HG02678 (cell line): ENCODE data around the gene ADH5.
"Not testable (repeated sequence)": the region's sequence is repeated elsewhere in the genome, so short reads cannot be mapped to it uniquely, and the experiment has no call there.

ENCODE experiments used
- ATAC-seq: cut with Tn5 transposase; IDR thresholded peaks from one replicate; pipeline ENCODE4 v1.9.1; 2021; ENCODE audit warnings: mild to moderate bottlenecking, moderate library complexity; ENCODE audit not compliant: unreplicated experiment

Gene ADH5

DNA sequence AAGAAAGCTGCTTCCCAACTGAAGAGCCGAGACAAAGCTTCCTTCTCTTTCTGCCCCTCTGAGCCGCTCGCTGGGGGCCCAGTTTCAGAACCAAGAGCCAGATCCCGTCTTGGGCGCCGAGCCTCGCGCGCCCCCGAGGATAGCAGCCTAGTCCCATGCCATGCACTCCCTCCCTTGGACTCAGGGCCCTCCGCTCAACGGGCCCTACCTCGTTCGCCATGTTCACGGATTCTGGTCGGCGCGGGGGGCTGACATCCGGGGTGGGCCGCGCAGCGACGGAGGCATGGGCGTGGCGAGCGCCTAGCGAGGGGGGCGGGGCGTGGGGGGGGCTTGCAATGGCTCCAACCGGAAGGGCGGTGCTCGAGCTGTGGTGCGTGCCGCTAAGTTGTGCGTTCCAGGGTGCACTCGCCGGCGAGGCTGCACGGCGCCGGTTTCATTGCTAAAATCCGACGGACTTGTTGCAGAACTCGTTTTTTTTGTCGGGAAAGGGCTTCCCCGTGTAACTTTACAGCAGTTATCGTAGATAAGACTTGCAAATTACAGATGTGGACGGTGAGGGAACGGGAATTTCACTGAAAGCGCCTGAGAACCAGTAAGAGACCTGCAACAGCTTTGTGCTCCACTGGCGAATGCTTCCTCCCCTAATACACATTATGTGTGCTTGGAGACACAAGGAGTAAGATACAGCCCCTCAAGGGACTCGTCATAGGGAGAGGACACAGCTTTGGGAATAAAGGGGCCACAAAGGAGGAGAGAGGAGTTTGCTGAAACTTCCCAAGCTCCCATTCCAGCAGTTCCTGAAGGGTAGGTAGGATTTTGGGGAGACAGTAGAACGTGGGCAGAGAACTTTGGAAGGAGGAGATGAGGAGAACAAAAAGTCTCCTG lies at the start of gene ADH5:
TSS of gene ADH5 (minus strand) at position 308 of the 885 bp plus-strand sequence. CDS start at position 220, 88 bp downstream.
- ATAC-seq: peak; percentile 91

DNA sequence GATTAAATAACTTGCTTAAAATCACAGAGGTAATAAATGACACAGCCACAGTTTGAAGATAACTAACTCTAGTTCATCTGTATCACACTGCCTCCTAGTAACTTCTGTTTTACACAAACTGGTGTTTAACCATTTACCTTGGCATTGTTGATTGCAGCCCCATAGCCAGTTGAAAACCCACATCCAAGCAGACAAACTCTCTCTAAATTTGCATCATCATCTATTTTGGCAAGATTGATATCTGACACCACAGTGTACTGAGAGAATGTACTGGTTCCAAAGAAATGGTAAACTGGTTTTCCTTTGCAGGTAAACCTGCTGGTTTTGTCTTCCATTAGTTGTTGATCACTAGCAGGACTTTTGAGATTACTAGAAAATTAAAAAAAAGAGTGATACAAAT lies 47.7 kb upstream of the ADH5 start:
- ATAC-seq: no peak

DNA sequence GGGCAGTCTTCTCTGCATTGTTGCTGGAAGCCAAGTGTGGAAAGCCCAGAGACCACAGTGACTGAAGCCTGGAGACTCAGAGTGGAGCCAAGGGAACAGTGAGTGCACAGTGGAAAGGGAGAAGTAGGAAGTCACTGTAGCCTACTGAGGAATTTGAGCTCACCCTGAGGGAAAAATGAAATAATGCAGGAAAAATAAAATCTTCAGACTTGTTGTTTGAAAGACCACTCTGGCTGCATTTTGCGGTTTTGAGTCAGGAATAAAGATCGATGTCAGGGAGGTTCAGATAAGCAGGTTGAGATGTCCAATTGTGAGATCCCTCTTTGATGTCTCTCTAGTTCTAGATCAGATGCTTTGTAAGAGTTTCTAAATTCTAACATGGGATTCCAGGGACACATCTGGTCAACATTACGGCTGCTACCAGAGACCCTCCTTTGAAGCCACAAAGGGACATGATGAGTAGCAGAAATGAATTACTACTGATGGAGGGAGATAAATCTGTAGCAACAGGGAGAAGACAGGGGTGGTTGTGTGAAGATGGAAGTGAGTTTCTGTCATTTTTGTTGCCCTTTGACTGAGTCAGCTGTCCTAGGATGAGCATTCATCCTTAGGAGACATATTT lies 47.1 kb upstream of the ADH5 start:
- ATAC-seq: no peak

DNA sequence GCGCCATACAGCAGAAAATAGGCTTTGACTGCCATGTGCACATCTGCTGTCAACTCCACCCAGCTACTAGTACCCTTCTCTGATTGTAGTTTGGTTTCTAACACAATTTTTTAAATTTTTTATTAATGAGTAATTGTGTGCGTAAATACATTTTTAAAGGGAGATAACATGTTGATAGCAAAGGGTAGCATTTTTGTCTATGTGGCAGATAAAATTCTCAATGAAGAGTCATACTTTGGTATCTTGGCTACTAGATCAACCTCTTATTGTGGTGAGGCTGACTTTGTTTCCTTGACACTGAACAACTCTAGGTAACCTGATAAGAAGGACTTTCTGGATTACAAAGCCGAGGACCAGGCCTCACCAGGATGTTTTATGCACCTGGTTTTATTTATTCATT lies 46.0 kb upstream of the ADH5 start:
- no peak for ATAC-seq

DNA sequence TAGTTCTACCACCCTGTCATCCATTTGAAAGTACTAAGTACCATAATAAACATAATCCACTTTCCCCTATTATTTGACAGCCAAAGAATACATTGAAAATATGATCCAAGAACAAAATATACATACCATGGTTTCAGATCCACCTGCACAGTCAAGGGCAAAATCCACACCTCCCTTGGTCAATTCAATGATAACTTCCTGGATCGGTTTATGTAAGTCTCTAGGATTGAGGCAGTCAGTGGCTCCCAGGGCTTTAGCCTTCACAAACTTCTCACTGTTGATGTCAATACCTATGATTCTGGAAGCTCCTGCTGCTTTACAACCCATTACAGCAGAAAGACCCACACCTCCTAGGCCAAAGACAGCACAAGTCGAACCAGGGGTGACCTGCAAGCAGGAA lies 42.8 kb upstream of the ADH5 start:
- ATAC-seq: no peak

DNA sequence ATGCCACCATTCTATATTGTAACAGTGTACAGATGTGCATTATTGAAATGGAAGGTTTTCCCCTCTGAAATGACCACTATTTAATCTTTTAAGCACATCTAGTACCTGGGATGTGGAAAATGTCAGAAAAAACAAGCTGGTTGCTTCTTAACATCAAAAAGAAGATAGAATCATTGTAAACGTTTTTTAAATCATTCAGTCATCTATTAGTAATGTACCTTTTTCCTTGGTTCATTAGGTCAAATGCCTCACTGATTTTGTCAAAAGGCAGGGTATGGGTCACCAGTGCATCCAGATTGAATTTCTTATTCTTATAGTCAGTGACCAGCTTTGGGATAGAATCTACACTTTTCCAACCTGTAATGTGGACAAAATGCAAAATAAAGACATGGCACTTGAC lies 37.8 kb upstream of the ADH5 start:
- ATAC-seq: no peak

DNA sequence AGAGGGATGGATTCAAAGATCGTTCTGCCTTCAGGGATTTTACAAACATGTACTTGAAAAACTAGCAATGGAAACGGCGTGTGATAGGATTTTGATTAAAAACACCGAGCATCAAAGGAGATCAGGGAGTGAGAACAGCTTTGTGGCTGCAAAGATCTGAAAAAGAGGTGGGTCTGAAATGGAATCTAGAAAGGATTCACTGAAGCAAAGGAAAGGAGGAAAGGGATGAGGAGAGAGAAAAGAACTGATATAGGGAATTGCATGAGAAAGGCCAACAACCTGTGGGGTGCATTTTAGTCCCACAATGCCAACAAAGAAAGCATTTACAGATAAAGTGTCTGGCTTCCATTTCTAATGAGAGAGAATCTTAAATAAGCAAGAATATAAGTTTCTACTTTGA lies 32.4 kb upstream of the ADH5 start:
- no peak for ATAC-seq

DNA sequence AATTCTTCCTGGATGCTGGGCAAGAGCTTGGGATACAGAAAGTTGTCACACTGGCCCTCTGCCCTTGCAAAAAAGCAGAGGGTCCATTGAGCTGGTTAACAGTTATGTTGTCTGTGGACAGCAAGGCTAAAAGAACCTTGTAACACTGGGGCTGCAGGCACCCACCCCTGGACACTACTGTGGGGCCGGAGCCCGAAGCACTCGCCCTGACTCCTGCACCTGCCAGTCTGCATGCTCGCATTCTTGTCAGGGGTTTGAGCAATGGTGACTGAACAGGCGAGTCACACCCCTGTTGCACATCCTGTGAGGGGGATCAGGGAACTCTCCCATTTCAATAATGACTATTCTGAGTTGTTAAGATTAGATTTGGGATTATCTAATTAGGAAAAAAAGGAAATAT lies 31.9 kb upstream of the ADH5 start:
- no peak for ATAC-seq

DNA sequence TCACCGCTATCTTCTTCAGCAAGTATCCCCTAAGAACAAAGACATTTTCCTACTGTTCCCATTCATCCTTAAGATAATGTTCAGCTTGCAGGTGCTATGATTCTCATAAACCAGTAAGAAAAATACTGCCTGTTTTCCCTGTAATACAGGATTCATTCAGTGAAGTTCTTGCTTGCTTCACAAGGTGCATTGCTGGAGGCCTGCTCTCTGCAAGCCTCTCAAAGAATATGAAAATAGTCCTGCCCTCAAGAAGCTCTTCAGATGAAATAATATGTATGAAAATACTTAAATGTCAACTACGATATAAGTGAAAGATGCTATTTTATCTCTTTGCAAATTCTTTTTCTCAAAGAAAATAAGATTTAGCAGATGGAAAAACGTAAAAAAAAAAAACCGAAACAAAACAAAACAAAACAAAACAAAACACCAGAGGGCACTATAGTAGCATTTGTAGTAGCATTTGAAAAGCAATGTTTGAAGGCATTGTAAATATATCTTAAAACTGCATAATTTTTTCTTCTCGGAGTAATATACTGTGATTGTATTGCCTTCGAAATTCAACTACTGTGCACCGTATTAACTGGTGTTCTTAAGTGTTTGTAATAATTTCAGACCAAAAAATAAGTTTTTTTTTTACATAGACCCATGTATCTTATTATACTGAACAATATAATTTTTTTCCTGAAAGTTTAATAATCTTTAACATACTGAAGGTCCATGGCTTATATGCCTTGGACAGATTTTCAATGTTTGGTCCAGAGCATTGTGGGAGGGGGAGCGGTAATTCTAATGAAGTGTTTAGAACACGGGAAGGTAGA lies 29.5 kb upstream of the ADH5 start:
- ATAC-seq: no peak

DNA sequence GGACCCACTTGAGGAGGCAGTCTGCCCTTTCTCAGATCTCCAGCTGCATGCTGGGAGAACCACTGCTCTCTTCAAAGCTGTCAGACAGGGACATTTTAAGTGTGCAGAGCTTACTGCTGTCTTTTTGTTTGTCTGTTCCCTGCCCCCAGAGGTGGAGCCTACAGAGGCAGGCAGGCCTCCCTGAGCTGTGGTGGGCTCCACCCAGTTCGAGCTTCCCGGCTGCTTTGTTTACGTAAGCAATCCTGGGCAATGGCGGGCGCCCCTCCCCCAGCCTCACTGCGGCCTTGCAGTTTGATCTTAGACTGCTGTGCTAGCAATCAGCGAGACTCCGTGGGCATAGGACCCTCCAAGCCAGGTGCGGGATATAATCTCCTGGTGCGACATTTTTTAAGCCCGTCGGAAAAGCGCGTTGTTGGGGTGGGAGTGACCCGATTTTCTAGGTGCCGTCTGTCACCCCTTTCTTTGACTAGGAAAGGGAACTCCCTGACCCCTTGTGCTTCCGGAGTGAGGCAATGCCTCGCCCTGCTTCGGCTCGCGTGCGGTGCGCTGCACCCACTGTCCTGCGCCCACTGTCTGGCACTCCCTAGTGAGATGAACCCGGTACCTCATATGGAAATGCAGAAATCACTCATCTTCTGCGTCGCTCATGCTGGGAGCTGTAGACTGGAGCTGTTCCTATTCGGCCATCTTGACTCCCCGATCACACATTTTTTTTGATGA lies 28.7 kb upstream of the ADH5 start:
- ATAC-seq: not testable (repeated sequence)

DNA sequence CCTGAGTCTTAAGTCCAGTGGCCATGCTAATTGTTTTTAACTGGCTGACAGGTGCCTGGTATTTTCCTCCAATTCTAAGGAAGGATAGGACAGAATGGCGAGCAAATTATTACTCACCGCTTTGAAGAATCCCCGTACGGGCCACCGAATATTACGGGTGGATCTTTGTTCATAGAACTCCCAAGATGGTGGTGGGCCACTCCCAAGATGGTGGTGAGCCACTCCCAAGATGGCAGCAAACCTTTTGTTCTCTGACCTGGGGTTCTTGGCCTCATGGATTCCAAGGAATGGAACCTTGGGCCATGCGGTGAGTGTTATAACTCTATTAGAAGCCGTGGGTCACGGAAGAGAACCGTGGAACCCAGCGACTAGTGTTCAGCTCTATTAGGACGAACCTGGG lies 20.7 kb upstream of the ADH5 start:
- not testable (repeated sequence) for ATAC-seq

DNA sequence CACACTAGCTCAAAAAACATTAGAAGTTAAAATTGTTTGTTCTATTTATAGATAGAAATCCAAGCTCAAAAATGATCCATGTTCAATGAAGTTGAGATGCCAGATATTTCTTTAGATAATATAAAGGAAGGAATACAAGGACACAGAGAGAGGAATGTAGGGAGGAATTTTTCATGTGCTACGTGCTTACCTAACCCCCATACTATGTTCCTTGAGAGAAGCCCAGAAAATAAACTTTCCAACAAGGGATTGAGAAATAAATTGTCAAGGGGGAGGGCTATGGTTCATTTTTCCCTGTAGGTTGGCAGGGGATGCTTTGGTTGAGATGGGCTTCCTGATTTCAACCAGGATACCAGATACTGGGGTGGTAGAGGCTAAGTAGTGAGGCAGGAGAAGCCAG lies 15.6 kb upstream of the ADH5 start:
- ATAC-seq: no peak

DNA sequence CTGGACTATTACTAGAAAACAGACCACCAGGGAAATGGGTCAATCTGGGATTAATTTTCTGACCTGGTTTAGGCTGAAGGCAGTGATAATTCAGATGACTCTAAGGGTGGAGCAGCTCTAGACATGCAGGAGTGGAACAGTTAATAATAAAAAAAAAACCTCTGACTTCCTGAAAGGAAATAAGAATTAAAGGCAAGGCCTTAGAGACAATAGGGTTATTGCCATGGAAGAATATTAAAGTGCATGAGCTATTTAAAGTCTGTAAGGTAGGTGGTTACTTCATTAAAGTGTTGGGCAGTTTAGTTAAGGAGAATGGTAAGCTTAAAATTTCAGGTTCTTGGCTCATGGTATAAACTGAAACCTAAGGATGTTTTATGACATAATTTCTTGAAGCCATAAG lies 14.6 kb upstream of the ADH5 start:
- no peak for ATAC-seq

DNA sequence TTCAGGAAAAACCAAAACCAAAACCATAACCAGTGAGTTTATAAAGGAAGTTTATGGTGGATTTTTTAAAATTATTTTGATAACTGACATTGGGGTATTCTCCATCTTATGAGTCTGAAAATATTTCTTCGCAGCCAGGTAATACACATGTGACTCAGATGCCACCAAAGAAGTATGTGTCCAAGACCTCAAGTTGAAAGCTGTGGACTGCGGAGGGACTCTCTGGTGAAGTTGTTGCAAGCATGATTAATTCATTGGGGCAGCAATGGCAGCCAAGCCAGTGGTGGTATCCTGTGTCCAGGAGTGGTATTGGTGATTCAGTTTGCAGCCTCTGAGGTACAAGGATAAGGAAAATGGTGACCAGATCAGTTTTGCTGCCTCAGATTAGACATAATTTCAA lies 14.0 kb upstream of the ADH5 start:
- no peak for ATAC-seq

DNA sequence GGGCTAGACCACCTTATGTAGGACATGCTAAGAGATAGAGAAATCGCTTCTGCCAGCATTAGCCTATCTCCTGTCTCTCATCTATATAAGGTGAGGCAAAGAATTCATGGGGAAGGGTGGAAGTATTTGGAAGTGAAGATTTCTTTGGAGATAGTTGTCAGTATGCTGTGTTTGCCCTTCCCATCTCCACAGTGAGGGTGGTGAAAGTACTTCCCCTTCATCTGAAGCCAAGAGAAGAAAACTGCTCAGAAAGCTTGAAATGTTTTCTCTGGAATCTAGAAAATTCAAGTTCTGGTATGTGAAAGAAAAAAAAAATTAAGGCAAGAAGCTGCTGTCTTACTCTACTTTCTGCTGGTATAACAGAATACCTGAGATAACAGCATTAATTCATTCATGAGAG lies 12.3 kb upstream of the ADH5 start:
- ATAC-seq: no peak

DNA sequence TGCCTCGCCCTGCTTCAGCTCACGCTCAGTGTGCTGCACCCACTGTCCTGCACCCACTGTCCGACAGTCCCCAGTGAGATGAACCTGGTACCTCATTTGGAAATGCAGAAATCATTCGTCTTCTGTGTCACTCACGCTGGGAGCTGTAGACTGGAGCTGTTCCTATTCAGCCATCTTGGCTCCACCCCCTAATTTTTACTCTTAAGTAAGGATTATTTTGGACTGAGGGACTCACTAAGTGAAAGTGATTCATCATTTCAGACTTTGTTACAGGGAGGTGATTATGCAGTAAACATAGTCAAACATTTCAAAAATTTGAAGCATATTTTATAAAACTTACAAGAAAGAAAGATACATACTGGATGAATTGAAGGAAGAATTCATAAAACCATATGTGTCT lies 11.2 kb upstream of the ADH5 start:
- not testable (repeated sequence) for ATAC-seq

DNA sequence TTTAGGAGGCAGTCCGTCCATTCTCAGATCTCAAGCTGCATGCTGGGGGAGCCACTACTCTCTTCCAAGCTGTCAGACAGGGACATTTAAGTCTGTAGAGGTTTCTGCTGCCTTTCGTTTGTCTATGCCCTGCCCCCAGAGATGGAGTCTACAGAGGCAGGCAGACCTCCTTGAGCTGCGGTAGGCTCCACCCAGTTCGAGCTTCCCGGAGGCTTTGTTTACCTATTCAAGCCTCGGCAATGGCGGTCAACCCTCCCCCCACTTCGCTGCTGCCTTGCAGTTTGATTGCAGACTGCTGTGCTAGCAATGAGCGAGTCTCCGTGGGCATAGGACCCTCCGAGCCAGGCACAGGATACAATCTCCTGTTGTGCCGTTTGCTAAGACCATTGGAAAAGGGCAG lies 10.7 kb upstream of the ADH5 start:
- ATAC-seq: no peak

DNA sequence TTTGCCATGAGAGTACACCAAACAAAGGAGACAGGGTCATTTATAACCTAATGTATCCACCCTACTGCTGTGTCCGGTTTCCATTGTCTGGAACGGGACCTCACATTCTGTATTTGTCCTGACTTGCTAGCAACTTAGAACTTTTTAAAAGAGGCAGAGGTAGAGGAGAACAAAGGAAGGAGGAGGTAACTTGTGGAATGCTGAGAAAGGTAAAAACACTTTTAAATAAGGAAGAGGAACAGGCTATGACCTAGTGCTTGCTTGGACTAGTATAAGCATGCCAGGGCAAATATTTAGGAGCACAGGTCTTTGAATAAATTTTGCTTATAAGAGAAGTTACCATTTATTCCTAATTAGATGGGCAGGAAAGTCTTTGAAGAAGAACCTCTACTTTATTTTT lies 3.3 kb upstream of the ADH5 start:
- ATAC-seq: not testable (repeated sequence)

DNA sequence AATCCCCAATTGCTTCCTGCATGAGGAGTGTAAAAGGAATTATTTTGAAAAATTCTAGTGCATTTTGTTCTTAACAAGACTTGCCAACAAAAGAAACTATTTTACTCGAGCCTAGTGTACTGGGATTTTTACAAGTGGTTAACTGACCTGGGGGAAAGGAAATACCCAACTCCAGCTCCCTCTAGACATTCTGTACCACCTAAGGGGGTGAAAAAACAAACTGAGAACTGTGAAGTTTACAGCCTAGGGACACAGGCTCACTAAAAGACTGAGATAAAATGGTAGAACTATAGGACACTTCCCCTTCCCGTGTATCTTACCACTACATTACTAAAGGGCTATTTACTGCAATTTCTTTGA lies 2.6 kb upstream of the ADH5 start:
- ATAC-seq: no peak

DNA sequence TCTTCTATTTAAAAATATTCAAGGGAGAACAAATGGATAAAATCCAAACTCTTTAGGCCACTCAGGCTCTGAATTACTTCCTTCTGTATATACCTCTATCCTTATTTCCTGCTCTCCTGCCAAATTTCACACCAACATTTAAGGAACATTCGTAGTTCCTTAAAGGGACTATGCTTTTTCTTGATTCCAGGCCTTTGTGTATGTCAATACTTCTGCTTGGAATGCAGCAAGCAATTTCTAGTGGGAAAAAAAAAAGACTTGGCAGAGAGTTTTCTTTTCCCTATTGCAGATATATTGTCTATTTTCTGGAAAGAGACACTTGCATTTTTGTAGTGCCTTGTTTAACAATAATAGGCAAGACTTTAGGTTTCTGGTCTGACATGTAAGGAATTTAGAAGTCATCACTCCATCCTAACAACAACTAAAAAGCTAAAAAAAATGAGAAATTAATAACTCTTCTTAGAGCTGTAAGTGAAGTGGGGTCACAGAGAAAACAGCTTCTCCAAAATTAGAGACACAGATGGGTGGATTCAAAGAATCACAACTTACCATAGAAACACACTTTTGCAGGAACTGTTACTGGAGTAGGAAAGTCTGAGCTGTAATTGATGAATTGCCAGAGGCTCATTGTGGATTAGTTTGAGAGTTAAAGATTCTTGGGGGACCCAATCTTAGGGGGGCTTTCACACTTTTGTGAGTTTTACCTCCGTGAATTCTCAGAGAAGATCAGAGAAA lies 2.1 kb upstream of the ADH5 start:
- ATAC-seq: no peak
